AG09309 (cell line): ENCODE data around the gene MYO1C.

Experiments
- DNase-seq: peaks from one replicate; pipeline ENCODE4 v3.0.0-alpha.2; 2010; ENCODE audit warnings: low read depth
- H3K4me3 ChIP-seq: 2 replicates; pipeline ENCODE4 v1.5.1; 2011; ENCODE audit warnings: mild to moderate bottlenecking, low read depth, low read length, moderate library complexity; ENCODE audit not compliant: control insufficient read depth
- CTCF ChIP-seq: IDR thresholded peaks from 2 replicates; pipeline ENCODE4 v1.5.1; 2011; ENCODE audit warnings: mild to moderate bottlenecking, low read depth, low read length, inconsistent platforms; ENCODE audit not compliant: insufficient read depth, control insufficient read depth; ENCODE audit errors: missing control alignments

The MYO1C gene

GRCh38 chr17:1440921-1441320, 51.6 kb downstream of the MYO1C start:
- no peak for TF ChIP-seq CTCF
- H3K4me3 ChIP-seq = no peak overlapping the region
- no peak for DNase-seq

GRCh38 chr17:1438593-1439083, 53.8 kb downstream of the MYO1C start:
- no peak overlapping the region for H3K4me3 ChIP-seq
- no peak for TF ChIP-seq CTCF
- no peak for DNase-seq

- TF ChIP-seq CTCF = no peak
Measured at GRCh38 chr17:1435326-1435725, 57.2 kb downstream of the MYO1C start.

GRCh38 chr17:1434150-1434549, 58.3 kb downstream of the MYO1C start:
- TF ChIP-seq CTCF = no peak
- DNase-seq = no peak
- H3K4me3 ChIP-seq = no peak overlapping the region

More at GRCh38 chr17:1435326-1435725, 57.2 kb downstream of the MYO1C start:
- DNase-seq = no peak
- H3K4me3 ChIP-seq = no peak overlapping the region

GRCh38 chr17:1431631-1432104, 60.8 kb downstream of the MYO1C start:
- TF ChIP-seq CTCF = no peak
- DNase-seq = no peak
- no peak overlapping the region for H3K4me3 ChIP-seq

GRCh38 chr17:1423456-1424135, 68.9 kb downstream of the MYO1C start:
- no peak overlapping the region for H3K4me3 ChIP-seq
- no peak for DNase-seq
- no peak for TF ChIP-seq CTCF
